ENCODE data around the gene VWA8.

The VWA8 gene

GRCh38 chr13:41978007-41978406 is 17.1 kb upstream of the VWA8 start:
- no peak for TF ChIP-seq CTCF (IDR thresholded peaks at IDR 0.05)

GRCh38 chr13:41976476-41976875 is 15.6 kb upstream of the VWA8 start:
- TF ChIP-seq CTCF (IDR thresholded peaks at IDR 0.05), result no peak

- TF ChIP-seq CTCF (IDR thresholded peaks at IDR 0.05), result no peak
Observed at GRCh38 chr13:41974262-41974900, 13.5 kb upstream of the VWA8 start.

GRCh38 chr13:41973247-41973741 is 12.4 kb upstream of the VWA8 start:
- 0 out of 2 replicates have a peak, but pooled peaks have one; percentile 8 for TF ChIP-seq CTCF (IDR thresholded peaks at IDR 0.05)

GRCh38 chr13:41971848-41972247 is 10.9 kb upstream of the VWA8 start:
- TF ChIP-seq CTCF (IDR thresholded peaks at IDR 0.05), result no peak

- TF ChIP-seq CTCF (IDR thresholded peaks at IDR 0.05), result no peak
Observed at GRCh38 chr13:41970918-41971317, 10.0 kb upstream of the VWA8 start.

GRCh38 chr13:41970022-41970421 is 9.1 kb upstream of the VWA8 start:
- no peak for TF ChIP-seq CTCF (IDR thresholded peaks at IDR 0.05)

- TF ChIP-seq CTCF (IDR thresholded peaks at IDR 0.05), result no peak
Observed at GRCh38 chr13:41969072-41969471, 8.2 kb upstream of the VWA8 start.
